GM18508 (cell line): ENCODE data around the gene KCP.
"Not testable (repeated sequence)": the region's sequence is repeated elsewhere in the genome, so short reads cannot be mapped to it uniquely, and the experiment has no call there.

Experiments used
- ATAC-seq: cut with Tn5 transposase; IDR thresholded peaks from one replicate; pipeline ENCODE4 v1.9.1; 2021; ENCODE audit warnings: moderate number of reproducible peaks; ENCODE audit not compliant: insufficient read depth, unreplicated experiment

The KCP gene

GRCh38 chr7:128922496-128923410 lies 12.2 kb upstream of the KCP start:
- ATAC-seq: no peak

DNA sequence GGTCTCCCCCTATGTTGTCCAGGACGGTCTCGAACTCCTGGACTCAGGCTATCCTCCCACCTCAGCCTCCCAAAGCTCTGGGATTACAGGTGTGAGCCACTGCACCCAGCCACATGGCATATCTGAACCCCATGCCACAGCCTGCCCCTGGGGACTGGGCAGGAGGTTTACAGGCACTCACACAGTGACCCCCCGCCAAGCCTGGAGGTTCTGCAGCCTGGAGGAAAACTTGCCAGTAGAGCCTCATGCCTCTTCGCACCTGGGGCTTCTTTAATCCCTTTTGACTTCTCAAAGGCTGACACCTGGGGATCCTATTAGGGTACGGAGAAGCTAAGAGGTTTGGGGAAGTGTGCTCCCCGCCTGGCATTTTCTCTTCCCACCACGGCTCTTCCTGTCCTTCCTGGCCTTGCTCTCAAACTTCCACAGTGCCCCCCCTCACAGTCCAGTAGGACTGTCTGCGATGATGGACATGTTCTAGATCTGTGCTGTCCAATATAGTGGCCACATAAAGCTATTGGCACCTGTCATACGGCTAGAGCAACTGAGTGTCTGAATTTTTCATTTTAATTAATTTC lies 11.4 kb upstream of the KCP start:
- no peak for ATAC-seq

- no peak for ATAC-seq
These were observed 10.5 kb upstream of the KCP start for GRCh38 chr7:128920913-128921582.

- ATAC-seq: no peak
These were observed 9.6 kb upstream of the KCP start for GRCh38 chr7:128919881-128920799.

DNA sequence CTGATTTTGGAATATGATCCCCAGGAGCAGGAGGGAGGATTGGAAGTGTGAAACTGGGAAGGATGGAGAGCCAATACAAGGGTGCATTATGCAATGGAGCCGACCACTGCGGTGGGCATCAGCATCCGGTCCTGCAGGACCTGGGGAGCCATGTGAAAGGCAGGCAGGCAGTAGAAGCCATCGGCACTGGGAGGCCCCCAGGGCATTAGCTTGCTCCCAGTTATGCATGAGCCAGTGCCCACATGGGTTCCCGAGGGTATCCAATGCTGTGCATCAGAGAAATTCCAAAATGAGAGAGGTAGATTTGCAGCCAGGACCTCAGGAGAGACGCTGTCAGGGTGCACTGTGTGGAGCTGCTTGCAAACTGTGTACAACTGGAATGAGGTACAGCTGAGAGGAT lies 8.7 kb upstream of the KCP start:
- no peak for ATAC-seq

DNA sequence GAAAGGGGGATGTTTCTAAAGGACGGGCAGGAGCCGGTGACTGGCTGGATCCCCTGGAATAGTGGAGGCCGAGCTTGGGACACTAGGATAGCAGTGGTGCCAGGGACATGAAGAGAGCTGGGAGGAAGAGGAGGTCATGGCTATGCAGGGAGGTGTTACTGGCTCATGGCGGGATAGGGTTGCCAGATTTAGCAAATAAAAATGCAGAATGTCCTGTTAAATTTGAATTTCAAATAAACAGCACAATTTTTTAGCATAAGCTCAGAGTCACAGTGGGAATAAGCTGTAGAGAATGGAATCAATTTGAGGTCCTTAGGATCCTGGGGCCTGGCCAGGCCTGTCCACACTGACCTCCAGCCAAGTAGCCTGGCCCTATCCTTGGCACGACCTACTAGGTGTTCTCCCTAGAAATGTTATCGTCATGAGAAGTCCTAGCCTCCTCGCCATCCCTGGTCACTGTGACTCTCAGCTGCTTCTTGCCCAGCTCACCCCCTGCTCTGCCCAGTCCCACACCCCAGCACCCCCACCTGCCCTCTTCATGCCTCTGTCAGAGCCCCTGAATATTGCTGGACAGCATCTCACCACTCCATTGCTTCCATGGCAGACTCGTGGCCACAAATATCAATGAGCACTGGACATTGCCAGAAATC lies 7.6 kb upstream of the KCP start:
- no peak for ATAC-seq

DNA sequence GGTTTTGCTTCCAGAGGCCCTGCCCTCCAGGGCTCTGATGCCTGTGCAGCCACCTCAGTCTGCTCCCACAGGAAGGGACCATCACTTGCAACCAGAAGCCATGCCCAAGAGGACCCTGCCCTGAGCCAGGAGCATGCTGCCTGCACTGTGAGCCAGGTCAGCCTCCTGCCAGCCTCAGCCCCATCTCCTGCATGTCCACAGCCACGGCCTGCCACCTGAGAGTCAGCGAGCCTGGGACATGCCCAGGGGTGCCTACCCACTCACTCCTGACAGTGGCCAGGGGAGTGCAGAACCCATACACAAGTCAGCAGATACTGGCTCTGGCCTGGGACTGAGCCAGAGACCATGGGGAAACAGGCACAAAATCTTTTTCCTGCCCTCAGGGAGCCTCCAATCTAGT lies 6.6 kb upstream of the KCP start:
- ATAC-seq: no peak

GRCh38 chr7:128916643-128916915 lies 6.1 kb upstream of the KCP start:
- no peak for ATAC-seq

- ATAC-seq: no peak
These were observed 5.5 kb upstream of the KCP start for GRCh38 chr7:128915841-128916642.

DNA sequence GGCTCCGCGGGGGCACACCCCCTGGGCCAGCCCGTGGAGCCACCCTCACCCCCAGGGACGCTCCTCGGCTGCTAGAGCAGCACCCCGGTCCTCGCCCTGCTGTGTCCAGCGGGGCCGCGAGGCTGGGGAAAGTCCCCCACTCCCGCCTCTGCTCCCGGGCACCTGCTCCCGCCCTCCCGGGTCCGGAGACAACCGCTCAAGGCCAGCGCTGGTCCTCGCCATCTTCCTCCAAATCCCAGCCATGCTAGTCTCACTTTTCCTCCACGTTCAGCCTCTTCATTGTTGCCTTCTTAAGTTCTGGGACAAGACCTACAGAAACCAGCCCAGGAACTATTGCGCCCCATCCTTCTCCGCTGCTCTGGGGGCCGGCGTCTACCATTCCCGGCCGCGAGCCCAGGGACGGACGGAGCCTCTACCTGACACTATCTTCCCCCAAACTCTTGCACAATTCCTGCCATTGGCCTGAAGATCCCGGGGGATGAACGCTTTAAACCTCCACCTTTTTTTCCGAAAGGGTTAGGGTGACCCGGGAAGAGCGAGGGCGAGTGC lies 4.8 kb upstream of the KCP start:
- ATAC-seq: no peak

- no peak for ATAC-seq
These were observed 4.2 kb upstream of the KCP start for GRCh38 chr7:128914566-128915151.

GRCh38 chr7:128913870-128914565 lies 3.5 kb upstream of the KCP start:
- ATAC-seq: no peak

GRCh38 chr7:128912709-128913495 lies 2.4 kb upstream of the KCP start:
- not testable (repeated sequence) for ATAC-seq

DNA sequence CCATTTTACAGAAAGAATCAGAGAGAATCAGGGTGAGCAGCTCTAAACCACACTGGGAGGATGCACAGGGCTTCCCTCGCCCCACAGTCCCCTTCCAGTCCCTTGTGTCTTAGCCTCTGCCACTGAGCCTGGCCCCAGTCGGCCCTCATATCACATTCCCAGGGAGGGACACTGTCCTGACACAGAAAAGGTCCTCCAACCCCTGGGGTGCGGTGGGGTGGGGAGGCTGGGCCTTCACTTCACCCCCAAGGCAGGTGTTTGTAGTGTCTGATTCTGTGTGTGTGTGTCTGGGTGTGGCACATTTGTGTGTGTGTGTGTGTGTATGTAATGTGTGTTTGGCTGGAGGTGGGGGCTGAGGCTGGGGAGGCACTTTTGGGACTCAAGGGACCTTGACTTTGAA lies 1.8 kb upstream of the KCP start:
- ATAC-seq: no peak

- ATAC-seq: no peak
These were observed 1.0 kb upstream of the KCP start for GRCh38 chr7:128911423-128912031.

DNA sequence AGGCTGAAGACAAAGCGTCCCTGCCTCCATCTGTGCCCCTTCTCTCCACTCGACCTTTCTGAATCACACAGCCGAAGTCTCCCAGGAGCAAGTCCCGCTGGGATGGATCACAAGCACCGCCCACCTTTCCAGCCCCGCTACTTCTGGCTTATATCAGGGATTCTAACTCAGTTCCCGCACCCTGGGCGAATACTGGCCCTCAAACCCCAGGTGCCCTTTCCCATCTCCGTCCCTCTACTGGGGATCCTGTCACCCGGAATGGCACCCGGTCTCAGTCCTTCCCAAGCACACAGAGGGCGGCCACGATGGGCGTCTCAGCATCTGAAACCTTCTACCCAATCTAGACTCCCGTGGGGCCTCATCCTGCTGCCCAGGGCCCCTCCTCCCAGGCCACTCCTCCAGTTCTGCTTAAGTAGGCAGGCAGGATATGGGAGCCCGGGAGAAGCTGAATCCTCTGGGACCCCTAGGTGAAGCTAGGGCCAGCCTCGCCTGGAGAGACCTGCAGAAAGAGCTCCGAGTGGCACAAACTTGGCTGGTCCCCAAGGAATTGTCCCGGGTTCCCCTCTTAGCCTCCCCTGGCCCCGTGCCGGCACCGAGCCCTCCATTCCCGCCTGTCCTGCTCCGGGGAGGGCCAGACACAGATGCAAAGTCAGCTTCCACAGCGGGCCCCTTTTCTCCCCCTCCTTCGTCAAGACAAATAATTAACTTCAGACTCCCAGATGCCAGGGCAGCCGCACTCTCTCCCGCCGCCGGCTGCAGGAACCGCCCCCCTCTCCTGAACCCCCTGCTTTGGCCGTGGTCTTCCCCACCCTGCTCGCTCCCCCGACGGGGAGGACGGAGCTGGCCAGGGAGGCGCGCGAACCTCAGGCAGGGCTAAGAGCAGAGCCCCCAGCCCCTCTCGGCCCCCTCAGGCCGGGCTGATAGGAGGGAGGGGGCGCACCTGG lies 612 bp downstream of the KCP start:
- no peak for ATAC-seq
